GM21528 (cell line): ENCODE results near the gene ETFRF1.

Experiments used
- ATAC-seq: cut with Tn5 transposase; IDR thresholded peaks from one replicate; pipeline ENCODE4 v1.9.1; 2021; ENCODE audit warnings: mild to moderate bottlenecking, moderate library complexity; ENCODE audit not compliant: unreplicated experiment, low FRiP score

Gene ETFRF1, protein sequence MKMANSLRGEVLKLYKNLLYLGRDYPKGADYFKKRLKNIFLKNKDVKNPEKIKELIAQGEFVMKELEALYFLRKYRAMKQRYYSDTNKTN

DNA sequence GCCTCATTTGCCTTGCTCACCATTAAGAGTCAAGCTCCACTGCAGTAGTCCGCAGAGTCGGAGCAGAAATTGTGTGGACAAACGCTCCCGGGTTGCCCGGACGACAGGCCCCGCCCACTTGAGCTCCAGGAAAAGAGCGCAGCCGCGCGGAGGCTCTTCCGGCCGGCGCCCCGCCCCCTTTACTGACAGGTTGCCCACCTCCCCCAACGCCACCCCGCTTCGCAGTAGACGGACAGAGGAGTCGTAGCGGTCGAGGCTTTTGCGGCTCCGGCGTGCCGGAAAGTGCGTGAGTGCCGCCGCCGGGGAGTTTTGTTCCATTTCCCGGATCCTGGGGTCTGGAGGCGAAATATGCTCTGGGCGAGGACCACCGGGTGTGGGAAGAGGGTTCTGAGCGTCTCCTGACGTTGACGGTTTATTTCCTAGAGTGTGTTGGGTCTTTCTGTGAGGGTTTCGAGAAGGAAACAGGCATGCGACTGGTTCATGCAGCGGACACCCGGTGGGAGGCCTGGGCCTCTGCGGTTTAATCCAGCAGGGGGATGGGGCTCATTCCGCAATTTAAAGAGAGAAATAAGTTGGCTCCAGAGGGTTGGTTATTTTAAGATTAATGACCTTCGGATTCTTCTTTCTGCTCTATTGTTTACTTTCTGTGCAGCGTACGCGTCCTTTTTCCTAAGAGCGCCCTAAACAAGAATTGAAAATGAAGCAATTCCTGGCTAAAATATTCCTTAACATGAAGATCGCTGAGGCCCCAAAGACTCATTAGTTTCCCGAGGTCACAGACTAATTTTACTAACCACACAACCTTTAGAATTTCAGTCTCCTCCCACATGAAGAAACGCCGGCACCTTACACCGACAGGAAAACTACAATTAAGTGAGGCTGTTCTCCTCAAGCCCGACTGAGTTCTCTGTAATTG, at the start of gene ETFRF1, which contains the start of gene DNAI7:
ETFRF1 (plus strand) TSS at position 182 of the 916 bp plus-strand sequence. CDS start 8,720 bp downstream, outside the sequence.
DNAI7 (minus strand) TSS at position 105 of the 916 bp plus-strand sequence; CDS start at position 23, 82 bp downstream.
- peak; percentile 95 for ATAC-seq

DNA sequence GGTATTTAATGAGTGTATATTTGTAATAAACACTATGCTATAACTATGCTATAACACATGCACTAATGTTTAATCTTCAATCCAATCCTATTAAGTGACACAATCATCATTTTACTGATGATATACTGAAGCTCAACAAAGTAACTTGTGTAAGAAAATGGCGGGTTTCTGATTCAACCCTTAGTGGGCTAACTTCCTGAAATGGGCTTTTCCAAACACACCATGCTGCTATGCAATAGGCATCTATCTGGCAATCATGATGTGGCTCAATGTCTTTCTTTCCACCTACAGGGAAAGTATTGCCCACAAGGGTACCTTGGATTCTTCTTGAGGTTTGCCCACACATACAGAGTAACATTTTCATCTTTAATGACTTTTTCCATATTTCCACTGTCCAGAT, 48.4 kb upstream of the ETFRF1 start:
- no peak for ATAC-seq

GRCh38 chr12:25151476-25151875, 43.6 kb upstream of the ETFRF1 start:
- ATAC-seq, result no peak

- no peak for ATAC-seq
Observed at GRCh38 chr12:25152055-25152454, 43.0 kb upstream of the ETFRF1 start.

- no peak for ATAC-seq
Observed at GRCh38 chr12:25155022-25155576, 39.9 kb upstream of the ETFRF1 start.

DNA sequence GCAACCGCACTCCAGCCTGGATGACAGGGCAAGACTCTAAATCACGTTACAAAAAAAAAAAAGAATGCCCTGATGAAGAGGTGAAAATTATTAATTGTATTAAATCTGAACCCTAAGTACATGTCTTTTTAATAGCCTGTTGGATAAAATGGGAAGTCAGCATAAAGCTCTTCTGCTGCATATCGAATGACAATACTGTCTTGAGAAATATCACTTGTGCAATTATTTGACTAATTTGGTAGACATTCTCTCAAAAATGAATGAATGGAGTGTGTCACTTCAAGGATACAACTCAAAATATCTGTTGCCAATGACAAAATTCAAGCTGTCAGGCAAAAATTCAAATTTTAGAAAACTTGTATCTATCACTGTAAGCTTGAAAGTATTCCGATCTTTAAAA, 39.0 kb upstream of the ETFRF1 start:
- no peak for ATAC-seq

- no peak for ATAC-seq
Observed at GRCh38 chr12:25162866-25163265, 32.2 kb upstream of the ETFRF1 start.

GRCh38 chr12:25182765-25183164, 12.3 kb upstream of the ETFRF1 start:
- no peak for ATAC-seq

DNA sequence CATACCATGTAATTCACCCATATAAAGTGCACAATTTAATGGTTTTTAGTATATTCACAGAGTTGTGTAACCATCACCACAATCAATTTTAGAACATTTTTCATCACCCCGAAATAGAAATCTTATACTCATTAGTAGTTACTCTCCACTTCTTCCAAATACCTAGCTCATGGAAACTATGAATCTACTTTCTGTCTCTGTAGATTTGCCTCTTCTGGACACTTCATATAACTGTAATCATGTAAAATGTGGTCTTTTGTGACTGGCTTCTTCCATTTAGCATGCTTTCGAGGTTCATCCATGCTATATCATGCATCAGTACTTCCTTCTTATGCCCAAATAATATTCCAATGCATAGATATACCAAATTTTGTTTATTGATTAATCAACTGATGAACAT, 10.9 kb upstream of the ETFRF1 start:
- no peak for ATAC-seq

DNA sequence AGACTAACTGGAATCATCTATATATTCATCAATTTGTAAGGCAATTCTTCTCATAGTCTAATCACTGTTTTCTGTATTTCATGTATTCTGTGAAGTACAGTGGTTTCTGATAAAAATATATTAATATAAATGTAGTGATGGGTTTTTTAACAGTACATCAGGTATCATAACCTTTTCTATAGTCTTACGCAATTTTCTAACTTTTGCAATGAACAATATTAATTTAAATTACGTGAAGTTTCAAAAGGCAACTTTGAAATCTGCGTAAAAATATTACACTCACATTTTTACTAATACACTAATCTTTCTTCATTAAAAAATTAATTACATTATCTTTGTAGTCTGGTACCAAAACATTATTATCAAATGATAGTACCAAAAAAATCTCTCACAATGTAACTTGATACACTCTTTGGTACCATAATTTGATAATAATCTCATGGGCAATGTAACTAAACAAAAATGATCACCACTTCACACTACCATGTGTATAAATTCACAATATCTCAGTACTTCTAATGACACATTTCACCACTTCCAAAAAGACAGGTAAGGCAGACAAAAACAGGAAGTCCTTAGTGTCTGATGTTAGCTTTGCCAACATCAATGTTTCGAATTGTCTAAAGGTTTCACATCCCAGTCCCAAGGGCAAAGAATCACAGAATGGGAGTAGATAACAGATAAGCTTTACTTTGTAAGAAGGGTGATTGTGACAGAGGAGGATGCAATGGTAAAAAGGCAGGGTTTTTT, 8.8 kb upstream of the ETFRF1 start:
- ATAC-seq, result no peak

DNA sequence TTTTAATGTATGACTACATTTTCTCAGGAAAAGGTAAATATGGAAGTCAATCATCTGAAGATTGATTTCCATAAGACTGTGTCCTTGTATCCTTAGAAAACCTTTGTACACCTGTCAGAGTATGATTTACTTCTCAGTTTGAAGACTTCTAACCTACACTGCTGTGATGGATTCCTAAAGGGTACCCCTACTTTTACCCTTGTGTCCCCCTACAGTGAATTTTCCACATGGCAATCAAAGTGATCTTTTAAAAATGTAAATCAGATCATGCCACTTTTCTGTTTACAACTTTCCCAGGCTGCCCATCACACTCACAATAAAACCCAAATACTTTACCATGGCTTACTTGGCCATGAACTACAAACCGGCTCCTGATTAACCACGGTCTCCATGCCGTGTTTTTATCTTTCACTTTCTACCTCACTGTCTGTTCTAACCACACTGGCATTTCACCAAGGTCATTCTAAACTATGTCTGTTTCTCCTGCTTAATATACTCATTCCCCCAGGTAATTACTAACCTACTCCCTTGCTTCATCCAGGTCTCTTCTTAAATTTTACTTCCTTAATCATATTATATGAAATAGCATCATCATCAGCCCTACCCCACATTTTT, 8.1 kb upstream of the ETFRF1 start:
- ATAC-seq, result peak; percentile 84

- ATAC-seq, result no peak
Observed at GRCh38 chr12:25187781-25188180, 7.3 kb upstream of the ETFRF1 start.

DNA sequence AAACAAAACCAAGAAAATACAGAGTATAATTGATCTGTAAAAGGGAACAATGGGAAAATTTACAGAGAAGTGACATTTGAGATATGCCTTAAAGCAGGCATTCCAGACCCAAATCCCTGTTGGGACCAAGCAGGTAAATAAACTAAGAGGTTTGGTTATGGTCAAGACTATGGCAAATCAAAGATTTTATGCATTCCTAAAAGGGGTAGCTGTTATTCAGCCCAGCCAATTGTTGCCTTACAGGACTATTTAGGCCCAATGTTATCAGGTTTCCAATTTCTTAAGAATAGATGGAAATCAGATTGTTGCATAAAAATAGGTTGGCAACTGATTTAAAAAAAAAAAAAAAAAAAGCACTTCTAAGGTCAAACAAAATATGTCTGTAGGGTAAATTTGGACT, 5.4 kb upstream of the ETFRF1 start:
- ATAC-seq, result no peak

DNA sequence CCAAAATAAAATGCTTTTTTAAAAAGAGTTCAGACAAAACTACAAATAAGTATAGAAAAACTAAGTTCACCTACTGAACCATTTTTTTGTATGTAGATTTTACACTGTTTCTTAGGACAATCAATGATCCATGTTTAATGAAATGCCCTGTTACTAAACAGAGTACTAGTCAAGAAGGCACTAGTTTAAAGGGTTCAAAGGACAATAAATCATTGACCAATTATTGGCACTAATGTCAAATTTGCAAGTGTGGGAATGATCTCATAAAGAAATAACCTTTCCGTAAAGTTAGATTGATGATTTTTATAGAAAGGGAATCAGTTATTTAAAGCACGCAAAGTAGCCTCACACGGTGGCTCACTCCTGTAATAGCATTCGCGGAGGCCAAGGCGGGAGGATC, 4.2 kb upstream of the ETFRF1 start:
- ATAC-seq, result no peak

- ATAC-seq, result no peak
Observed at GRCh38 chr12:25194214-25194613, 823 bp upstream of the ETFRF1 start.

DNA sequence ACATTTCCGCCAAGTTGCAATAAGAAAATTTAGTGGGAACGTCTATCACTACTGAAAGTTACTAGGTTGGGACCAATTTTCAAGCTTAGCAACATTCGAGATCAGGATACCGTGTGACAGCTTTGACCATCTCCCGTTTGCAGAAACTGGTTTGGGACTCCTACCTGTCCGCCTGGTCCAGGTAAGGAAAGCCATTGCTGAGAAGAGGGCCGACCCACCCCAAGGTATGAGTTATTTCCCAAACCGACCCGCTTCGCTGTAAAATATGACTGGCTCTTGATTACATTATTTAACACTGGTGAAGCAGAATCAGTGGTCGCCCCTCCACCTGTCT, 348 bp upstream of the ETFRF1 start:
- ATAC-seq, result no peak

DNA sequence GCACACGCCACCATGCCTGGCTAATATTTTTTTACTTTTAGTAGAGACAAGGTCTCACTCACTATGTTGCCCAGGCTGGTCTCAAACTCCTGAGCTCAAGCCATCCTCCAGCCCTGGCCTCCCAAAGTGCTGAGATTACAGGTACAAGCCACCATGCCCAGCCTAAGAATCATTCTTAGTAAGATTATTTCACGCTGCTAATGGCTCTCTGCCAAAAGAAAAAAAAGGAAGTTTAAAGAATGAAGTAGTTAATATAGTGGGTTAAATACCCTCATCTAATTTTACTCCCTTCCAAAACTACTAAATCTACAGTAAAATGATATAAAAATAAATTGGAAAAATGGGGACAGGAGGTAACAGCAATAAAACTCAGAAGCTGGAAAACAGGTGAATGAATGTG, 2.6 kb downstream of the ETFRF1 start:
- no peak for ATAC-seq

GRCh38 chr12:25200703-25201102, 5.7 kb downstream of the ETFRF1 start:
- ATAC-seq, result no peak

DNA sequence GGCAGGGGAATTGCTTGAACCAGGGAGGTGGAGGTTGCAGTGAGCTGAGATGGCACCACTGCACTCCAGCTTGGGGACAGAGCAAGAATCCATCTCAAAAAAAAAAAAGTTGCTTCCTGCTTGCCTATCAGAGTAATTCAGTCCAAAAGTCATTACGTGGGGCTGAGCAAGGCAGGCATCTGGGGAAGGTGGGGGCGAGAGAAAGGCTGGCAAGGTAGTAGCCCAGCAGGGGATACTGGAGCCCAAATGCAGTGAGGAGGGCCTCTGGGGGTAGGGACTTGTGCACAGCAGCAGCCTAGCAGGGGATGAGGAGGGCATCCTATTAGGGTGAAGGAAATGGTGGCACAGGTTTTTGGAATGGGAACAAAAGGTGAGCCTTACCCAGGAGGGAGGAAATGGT, 7.1 kb downstream of the ETFRF1 start:
- ATAC-seq, result no peak

DNA sequence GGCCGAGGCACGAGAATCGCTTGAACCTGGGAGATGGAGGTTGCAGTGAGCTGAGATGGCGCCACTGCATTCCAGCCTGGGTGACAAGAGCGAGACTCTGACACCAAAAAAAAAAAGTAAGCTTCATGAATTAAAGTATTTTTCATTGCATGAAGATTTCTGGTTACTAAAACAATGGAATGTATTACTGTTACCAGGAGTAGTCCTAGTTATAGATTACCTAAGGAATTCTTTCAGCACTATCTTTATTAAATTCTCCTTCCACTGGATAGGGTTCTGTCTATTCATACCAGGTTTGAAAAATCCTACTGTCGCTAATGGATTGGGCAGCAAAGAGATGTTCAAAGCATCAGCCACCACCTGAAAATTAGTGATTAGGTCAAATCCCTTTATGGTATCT, 12.4 kb downstream of the ETFRF1 start:
- ATAC-seq, result no peak

- ATAC-seq, result no peak
Observed at GRCh38 chr12:25207846-25208245, 12.8 kb downstream of the ETFRF1 start.
